ENCODE results near the gene GRIA1.

DNA sequence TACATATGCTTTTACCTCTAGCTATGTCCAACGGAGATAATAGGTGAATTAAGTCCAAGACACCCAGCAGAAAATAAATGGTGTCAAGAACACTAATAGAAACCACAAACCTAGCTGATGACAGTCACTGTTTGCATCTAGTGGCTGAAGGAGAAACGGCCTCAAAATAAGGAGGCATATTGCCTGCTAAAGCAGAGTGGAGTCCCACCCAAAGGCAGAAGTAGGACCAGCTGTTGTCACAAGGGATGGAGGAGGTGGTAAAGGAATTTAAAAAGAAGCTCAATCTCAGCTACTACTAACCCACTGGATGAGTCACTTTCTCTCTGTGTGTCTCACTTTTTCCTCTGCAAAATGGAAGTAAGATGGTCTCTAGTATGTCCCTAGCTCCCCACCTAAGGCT, 224.3 kb downstream of the GRIA1 start:
- TF ChIP-seq, protein P1, sequence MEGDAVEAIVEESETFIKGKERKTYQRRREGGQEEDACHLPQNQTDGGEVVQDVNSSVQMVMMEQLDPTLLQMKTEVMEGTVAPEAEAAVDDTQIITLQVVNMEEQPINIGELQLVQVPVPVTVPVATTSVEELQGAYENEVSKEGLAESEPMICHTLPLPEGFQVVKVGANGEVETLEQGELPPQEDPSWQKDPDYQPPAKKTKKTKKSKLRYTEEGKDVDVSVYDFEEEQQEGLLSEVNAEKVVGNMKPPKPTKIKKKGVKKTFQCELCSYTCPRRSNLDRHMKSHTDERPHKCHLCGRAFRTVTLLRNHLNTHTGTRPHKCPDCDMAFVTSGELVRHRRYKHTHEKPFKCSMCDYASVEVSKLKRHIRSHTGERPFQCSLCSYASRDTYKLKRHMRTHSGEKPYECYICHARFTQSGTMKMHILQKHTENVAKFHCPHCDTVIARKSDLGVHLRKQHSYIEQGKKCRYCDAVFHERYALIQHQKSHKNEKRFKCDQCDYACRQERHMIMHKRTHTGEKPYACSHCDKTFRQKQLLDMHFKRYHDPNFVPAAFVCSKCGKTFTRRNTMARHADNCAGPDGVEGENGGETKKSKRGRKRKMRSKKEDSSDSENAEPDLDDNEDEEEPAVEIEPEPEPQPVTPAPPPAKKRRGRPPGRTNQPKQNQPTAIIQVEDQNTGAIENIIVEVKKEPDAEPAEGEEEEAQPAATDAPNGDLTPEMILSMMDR (conservative IDR thresholded peaks at IDR 0.05; ENCODE audit: low read length): no peak
- TF ChIP-seq EZH2phosphoT487 (IDR thresholded peaks at IDR 0.05; ENCODE audit: borderline replicate concordance): no peak

All from Loucy (cell line).